Mesenchymal stem cell (in vitro differentiated cells and primary cell): Measurements from ENCODE around the gene CGB7.

Experiments
- DNase-seq: peaks from one replicate; pipeline ENCODE4 v3.0.0-alpha.2; 2013
- H2AFZ ChIP-seq: one replicate; pipeline ENCODE4 v1.6.1; 2013; ENCODE audit warnings: low read depth, mild to moderate bottlenecking, control low read depth, inconsistent platforms, low read length, moderate library complexity
- H2AK5ac ChIP-seq: 2 replicates; pipeline ENCODE4 v1.6.1; 2013; ENCODE audit warnings: low read length, moderate library complexity, mild to moderate bottlenecking, inconsistent platforms; ENCODE audit not compliant: severe bottlenecking
- H2BK120ac ChIP-seq: one replicate; pipeline ENCODE4 v1.6.1; 2013; ENCODE audit warnings: low read depth, mild to moderate bottlenecking, inconsistent platforms, low read length, moderate library complexity
- H2BK12ac ChIP-seq, 2 experiments: one replicate each; pipeline ENCODE4 v1.6.1; 2013; ENCODE audit warnings: inconsistent platforms in 2 of 2, low read length in 2 of 2, mild to moderate bottlenecking in 2 of 2, moderate library complexity in 2 of 2, control low read depth in 1 of 2
- H2BK15ac ChIP-seq: one replicate; pipeline ENCODE4 v1.6.1; 2013; ENCODE audit warnings: mild to moderate bottlenecking, low read depth, inconsistent platforms; ENCODE audit not compliant: poor library complexity, severe bottlenecking
- H2BK5ac ChIP-seq: 2 replicates; pipeline ENCODE4 v1.6.1; 2013; ENCODE audit warnings: low read depth, mild to moderate bottlenecking, low read length, control low read depth, inconsistent platforms; ENCODE audit not compliant: poor library complexity, severe bottlenecking
- H3K14ac ChIP-seq, 2 experiments: one replicate each; pipeline ENCODE4 v1.6.1; 2013; ENCODE audit warnings: inconsistent platforms in 2 of 2, low read length in 2 of 2, control low read depth in 1 of 2, mild to moderate bottlenecking in 1 of 2, moderate library complexity in 1 of 2
- H3K18ac ChIP-seq, 2 experiments: one replicate each; pipeline ENCODE4 v1.6.1; 2013; ENCODE audit warnings: inconsistent platforms in 2 of 2, low read length in 2 of 2, control low read depth in 1 of 2, low read depth in 1 of 2, mild to moderate bottlenecking in 1 of 2
- H3K23ac ChIP-seq, 2 experiments: one replicate each; pipeline ENCODE4 v1.6.1; 2013; ENCODE audit warnings: inconsistent platforms in 2 of 2, low read length in 2 of 2, mild to moderate bottlenecking in 2 of 2, moderate library complexity in 2 of 2, control low read depth in 1 of 2
- H3K27ac ChIP-seq: 2 replicates; pipeline ENCODE4 v1.5.1; 2013; ENCODE audit warnings: mild to moderate bottlenecking, moderate library complexity, low read length, control low read depth, inconsistent platforms; ENCODE audit not compliant: poor library complexity, severe bottlenecking
- H3K27me3 ChIP-seq, 2 experiments: 2 replicates each; pipeline versions ENCODE4 v1.6.1 to v1.7.0; 2013; ENCODE audit warnings: low read length in 2 of 2, mild to moderate bottlenecking in 2 of 2, moderate library complexity in 2 of 2, control low read depth in 1 of 2, inconsistent platforms in 1 of 2; ENCODE audit not compliant: control insufficient read depth in 1 of 2, insufficient read depth in 1 of 2
- H3K36me3 ChIP-seq, 2 experiments: 2 replicates each; pipeline versions ENCODE4 v1.6.1 to v1.7.0; 2013; ENCODE audit warnings: low read length in 2 of 2, control low read depth in 1 of 2, inconsistent platforms in 1 of 2, low read depth in 1 of 2, mild to moderate bottlenecking in 1 of 2; ENCODE audit not compliant: insufficient read depth in 2 of 2, control insufficient read depth in 1 of 2
- H3K4ac ChIP-seq, 2 experiments: one replicate each; pipeline ENCODE4 v1.6.1; 2013; ENCODE audit warnings: inconsistent platforms in 2 of 2, low read length in 2 of 2, mild to moderate bottlenecking in 2 of 2, moderate library complexity in 2 of 2, control low read depth in 1 of 2, low read depth in 1 of 2
- H3K4me1 ChIP-seq: 2 replicates; pipeline ENCODE4 v1.6.1; 2013; ENCODE audit warnings: low read depth, low read length, control low read depth; ENCODE audit not compliant: control insufficient read depth, insufficient read depth
- H3K4me2 ChIP-seq: 2 replicates; pipeline ENCODE4 v1.6.1; 2013; ENCODE audit warnings: low read length, mild to moderate bottlenecking, inconsistent platforms; ENCODE audit not compliant: poor library complexity, severe bottlenecking
- H3K4me3 ChIP-seq, 2 experiments: 2 replicates each; pipeline versions ENCODE4 v1.5.1 to v1.7.0; 2013; ENCODE audit warnings: low read length in 2 of 2, mild to moderate bottlenecking in 2 of 2, control low read depth in 1 of 2, low read depth in 1 of 2; ENCODE audit not compliant: insufficient read depth in 1 of 2
- H3K79me1 ChIP-seq: replicated peaks from 2 replicates; pipeline ENCODE4 v1.6.1; 2013; ENCODE audit warnings: mild to moderate bottlenecking, control low read depth, low read length, inconsistent platforms; ENCODE audit not compliant: poor library complexity, severe bottlenecking
- H3K9ac ChIP-seq: 2 replicates; pipeline ENCODE4 v1.7.0; 2013; ENCODE audit warnings: mild to moderate bottlenecking, low read length, moderate library complexity
- H3K9me3 ChIP-seq: 2 replicates; pipeline ENCODE4 v1.7.0; 2013; ENCODE audit warnings: mild to moderate bottlenecking, low read length; ENCODE audit not compliant: control insufficient read depth
- H4K8ac ChIP-seq: one replicate; pipeline ENCODE4 v1.6.1; 2013; ENCODE audit warnings: inconsistent platforms, mild to moderate bottlenecking, low read length, moderate library complexity
- H4K91ac ChIP-seq: one replicate; pipeline ENCODE4 v1.6.1; 2013; ENCODE audit warnings: mild to moderate bottlenecking, low read length, inconsistent platforms
- WGBS: methylation state at CpG from one replicate; pipeline ENCODE4 v1.1.7; 2013; ENCODE audit warnings: mixed read lengths; 5-methylcytosine and 5-hydroxymethylcytosine counted together

The CGB7 gene

GRCh38 chr19:49017666-49018351 is 39.7 kb downstream of the CGB7 start:
- Histone ChIP-seq H3K23ac (no peak overlapping the region), H2BK12ac (no peak overlapping the region), H3K4me3 (peak overlapping the region; percentile 44 to 70), H2BK5ac (no peak overlapping the region), H3K18ac (no peak overlapping the region), H3K27ac (no peak overlapping the region), H2AK5ac (no peak overlapping the region), H4K91ac (no peak overlapping the region), H2AFZ (no peak overlapping the region), H2BK120ac (no peak overlapping the region), H4K8ac (no peak overlapping the region), H3K4ac (peak overlapping the region in 1 of 2 experiments; percentile 17), H3K27me3 (peaks cover 5 to 30% of the 10 kb centered on the region in 2 experiments), H3K9me3 (no peaks in the 10 kb centered on the region), H3K4me2 (peak overlapping the region; percentile 85), H3K14ac (no peak overlapping the region), H3K9ac (peak overlapping the region; percentile 45), H3K36me3 (peaks cover 26 to 32% of the 10 kb centered on the region in 2 experiments), H3K79me1 (no peaks in the 10 kb centered on the region), H3K4me1 (peaks cover 15% of the 10 kb centered on the region), H2BK15ac (no peak overlapping the region)
- peak; percentile 72 for DNase-seq
- WGBS: 1% methylated on average over 48 of the region's 62 CpGs

- H4K91ac ChIP-seq: no peak within 1 kb of the TSS
- no peak within 1 kb of the TSS for H3K18ac ChIP-seq
- WGBS: 71% methylated on average over 11 of the region's 17 CpGs
- H3K9me3 ChIP-seq: no peaks in the 10 kb centered on the region
- no peak within 1 kb of the TSS for H2AFZ ChIP-seq
- H3K4me2 ChIP-seq: peak within 1 kb of the TSS; percentile 85
- H2BK120ac ChIP-seq: no peak within 1 kb of the TSS
- no peak within 1 kb of the TSS for H2BK15ac ChIP-seq
- H3K79me1 ChIP-seq: no peaks in the 10 kb centered on the region
- peaks cover 15% of the 10 kb centered on the region for H3K4me1 ChIP-seq
- H3K14ac ChIP-seq: no peak within 1 kb of the TSS
- H3K27me3 ChIP-seq: peaks cover 5 to 30% of the 10 kb centered on the region in 2 experiments
- no peak within 1 kb of the TSS for H2AK5ac ChIP-seq
- no peak within 1 kb of the TSS for H3K23ac ChIP-seq
- H3K4me3 ChIP-seq: peak within 1 kb of the TSS; percentile 44 to 70
- no peak within 1 kb of the TSS for H3K27ac ChIP-seq
- no peak within 1 kb of the TSS for H2BK5ac ChIP-seq
- H4K8ac ChIP-seq: peak within 1 kb of the TSS; percentile 52
- H3K9ac ChIP-seq: peak within 1 kb of the TSS; percentile 45
- peaks cover 33 to 39% of the 10 kb centered on the region in 2 experiments for H3K36me3 ChIP-seq
- no peak within 1 kb of the TSS for H2BK12ac ChIP-seq
- DNase-seq: no peak
- no peak within 1 kb of the TSS for H3K4ac ChIP-seq
Measured at GRCh38 chr19:49017041-49017665, 40.4 kb downstream of the CGB7 start, which contains the start of gene LHB. Gene LHB (minus strand): TSS chr19:49017091. CDS start chr19:49017081, 10 bp downstream.

- Histone ChIP-seq H3K18ac (no peak overlapping the region), H2BK12ac (no peak overlapping the region)
- 100% methylated on average over 7 of the region's 29 CpGs for WGBS
Measured at GRCh38 chr19:49016067-49016839, 41.3 kb downstream of the CGB7 start.

GRCh38 chr19:49014870-49015255 is 42.7 kb downstream of the CGB7 start:
- Histone ChIP-seq H3K23ac (no peak overlapping the region), H2BK12ac (no peak overlapping the region), H3K79me1 (no peaks in the 10 kb centered on the region), H2BK120ac (no peak overlapping the region), H3K14ac (no peak overlapping the region), H3K4ac (no peak overlapping the region), H2BK5ac (no peak overlapping the region), H3K18ac (no peak overlapping the region), H2AK5ac (no peak overlapping the region), H3K27ac (no peak overlapping the region), H3K36me3 (peaks cover 54 to 62% of the 10 kb centered on the region in 2 experiments), H3K4me1 (peaks cover 10% of the 10 kb centered on the region), H3K27me3 (peaks cover 5 to 13% of the 10 kb centered on the region in 2 experiments), H4K8ac (no peak overlapping the region), H2AFZ (no peak overlapping the region), H3K4me2 (no peak overlapping the region), H3K4me3 (no peak overlapping the region), H2BK15ac (no peak overlapping the region), H4K91ac (no peak overlapping the region), H3K9ac (no peak overlapping the region), H3K9me3 (no peaks in the 10 kb centered on the region)
- WGBS: 90% methylated on average over 18 of the region's 18 CpGs
- DNase-seq: no peak

More at GRCh38 chr19:49016067-49016839, 41.3 kb downstream of the CGB7 start:
- Histone ChIP-seq H3K36me3 (peaks cover 42 to 48% of the 10 kb centered on the region in 2 experiments), H3K23ac (no peak overlapping the region), H2BK120ac (no peak overlapping the region), H3K4me2 (no peak overlapping the region), H3K27ac (no peak overlapping the region), H4K8ac (no peak overlapping the region), H2AFZ (no peak overlapping the region), H3K4ac (no peak overlapping the region), H2BK5ac (no peak overlapping the region), H4K91ac (no peak overlapping the region), H3K4me1 (peaks cover 15% of the 10 kb centered on the region), H3K9me3 (no peaks in the 10 kb centered on the region), H2AK5ac (no peak overlapping the region), H2BK15ac (no peak overlapping the region), H3K14ac (no peak overlapping the region), H3K9ac (no peak overlapping the region), H3K27me3 (peaks cover 5 to 25% of the 10 kb centered on the region in 2 experiments), H3K79me1 (no peaks in the 10 kb centered on the region), H3K4me3 (no peak overlapping the region)
- DNase-seq: no peak
